ENCODE data around the gene CENPE. TPM values are rescaled to one million over a fixed set of nuclear protein-coding genes. Genes with fewer than 3 reads are reported as not detected.

Gene CENPE
- total and polyA plus RNA-seq, 2 of the 8 experiments (the other 6 are each of a cell fraction or from before 2014, with no cell fraction given): 2.1 to 49.0 TPM

GRCh38 chr4:103158760-103159159 lies 39.4 kb downstream of the CENPE start (continued):
- TF ChIP-seq ZNF274 (IDR thresholded peaks at IDR 0.05; ENCODE audit: borderline replicate concordance, extremely low read depth, low read length) (no peak), SIX5 (IDR thresholded peaks at IDR 0.05; ENCODE audit: low read depth, low read length) (no peak), TBP (IDR thresholded peaks at IDR 0.05; ENCODE audit: low read depth, low read length) (no peak), HDAC6 (IDR thresholded peaks at IDR 0.05; ENCODE audit: low read depth, low read length) (no peak), SP2 (IDR thresholded peaks at IDR 0.05; ENCODE audit: low read length) (no peak), SP4 (IDR thresholded peaks at IDR 0.05; ENCODE audit: low read length) (no peak)
- TF ChIP-seq, protein P1, sequence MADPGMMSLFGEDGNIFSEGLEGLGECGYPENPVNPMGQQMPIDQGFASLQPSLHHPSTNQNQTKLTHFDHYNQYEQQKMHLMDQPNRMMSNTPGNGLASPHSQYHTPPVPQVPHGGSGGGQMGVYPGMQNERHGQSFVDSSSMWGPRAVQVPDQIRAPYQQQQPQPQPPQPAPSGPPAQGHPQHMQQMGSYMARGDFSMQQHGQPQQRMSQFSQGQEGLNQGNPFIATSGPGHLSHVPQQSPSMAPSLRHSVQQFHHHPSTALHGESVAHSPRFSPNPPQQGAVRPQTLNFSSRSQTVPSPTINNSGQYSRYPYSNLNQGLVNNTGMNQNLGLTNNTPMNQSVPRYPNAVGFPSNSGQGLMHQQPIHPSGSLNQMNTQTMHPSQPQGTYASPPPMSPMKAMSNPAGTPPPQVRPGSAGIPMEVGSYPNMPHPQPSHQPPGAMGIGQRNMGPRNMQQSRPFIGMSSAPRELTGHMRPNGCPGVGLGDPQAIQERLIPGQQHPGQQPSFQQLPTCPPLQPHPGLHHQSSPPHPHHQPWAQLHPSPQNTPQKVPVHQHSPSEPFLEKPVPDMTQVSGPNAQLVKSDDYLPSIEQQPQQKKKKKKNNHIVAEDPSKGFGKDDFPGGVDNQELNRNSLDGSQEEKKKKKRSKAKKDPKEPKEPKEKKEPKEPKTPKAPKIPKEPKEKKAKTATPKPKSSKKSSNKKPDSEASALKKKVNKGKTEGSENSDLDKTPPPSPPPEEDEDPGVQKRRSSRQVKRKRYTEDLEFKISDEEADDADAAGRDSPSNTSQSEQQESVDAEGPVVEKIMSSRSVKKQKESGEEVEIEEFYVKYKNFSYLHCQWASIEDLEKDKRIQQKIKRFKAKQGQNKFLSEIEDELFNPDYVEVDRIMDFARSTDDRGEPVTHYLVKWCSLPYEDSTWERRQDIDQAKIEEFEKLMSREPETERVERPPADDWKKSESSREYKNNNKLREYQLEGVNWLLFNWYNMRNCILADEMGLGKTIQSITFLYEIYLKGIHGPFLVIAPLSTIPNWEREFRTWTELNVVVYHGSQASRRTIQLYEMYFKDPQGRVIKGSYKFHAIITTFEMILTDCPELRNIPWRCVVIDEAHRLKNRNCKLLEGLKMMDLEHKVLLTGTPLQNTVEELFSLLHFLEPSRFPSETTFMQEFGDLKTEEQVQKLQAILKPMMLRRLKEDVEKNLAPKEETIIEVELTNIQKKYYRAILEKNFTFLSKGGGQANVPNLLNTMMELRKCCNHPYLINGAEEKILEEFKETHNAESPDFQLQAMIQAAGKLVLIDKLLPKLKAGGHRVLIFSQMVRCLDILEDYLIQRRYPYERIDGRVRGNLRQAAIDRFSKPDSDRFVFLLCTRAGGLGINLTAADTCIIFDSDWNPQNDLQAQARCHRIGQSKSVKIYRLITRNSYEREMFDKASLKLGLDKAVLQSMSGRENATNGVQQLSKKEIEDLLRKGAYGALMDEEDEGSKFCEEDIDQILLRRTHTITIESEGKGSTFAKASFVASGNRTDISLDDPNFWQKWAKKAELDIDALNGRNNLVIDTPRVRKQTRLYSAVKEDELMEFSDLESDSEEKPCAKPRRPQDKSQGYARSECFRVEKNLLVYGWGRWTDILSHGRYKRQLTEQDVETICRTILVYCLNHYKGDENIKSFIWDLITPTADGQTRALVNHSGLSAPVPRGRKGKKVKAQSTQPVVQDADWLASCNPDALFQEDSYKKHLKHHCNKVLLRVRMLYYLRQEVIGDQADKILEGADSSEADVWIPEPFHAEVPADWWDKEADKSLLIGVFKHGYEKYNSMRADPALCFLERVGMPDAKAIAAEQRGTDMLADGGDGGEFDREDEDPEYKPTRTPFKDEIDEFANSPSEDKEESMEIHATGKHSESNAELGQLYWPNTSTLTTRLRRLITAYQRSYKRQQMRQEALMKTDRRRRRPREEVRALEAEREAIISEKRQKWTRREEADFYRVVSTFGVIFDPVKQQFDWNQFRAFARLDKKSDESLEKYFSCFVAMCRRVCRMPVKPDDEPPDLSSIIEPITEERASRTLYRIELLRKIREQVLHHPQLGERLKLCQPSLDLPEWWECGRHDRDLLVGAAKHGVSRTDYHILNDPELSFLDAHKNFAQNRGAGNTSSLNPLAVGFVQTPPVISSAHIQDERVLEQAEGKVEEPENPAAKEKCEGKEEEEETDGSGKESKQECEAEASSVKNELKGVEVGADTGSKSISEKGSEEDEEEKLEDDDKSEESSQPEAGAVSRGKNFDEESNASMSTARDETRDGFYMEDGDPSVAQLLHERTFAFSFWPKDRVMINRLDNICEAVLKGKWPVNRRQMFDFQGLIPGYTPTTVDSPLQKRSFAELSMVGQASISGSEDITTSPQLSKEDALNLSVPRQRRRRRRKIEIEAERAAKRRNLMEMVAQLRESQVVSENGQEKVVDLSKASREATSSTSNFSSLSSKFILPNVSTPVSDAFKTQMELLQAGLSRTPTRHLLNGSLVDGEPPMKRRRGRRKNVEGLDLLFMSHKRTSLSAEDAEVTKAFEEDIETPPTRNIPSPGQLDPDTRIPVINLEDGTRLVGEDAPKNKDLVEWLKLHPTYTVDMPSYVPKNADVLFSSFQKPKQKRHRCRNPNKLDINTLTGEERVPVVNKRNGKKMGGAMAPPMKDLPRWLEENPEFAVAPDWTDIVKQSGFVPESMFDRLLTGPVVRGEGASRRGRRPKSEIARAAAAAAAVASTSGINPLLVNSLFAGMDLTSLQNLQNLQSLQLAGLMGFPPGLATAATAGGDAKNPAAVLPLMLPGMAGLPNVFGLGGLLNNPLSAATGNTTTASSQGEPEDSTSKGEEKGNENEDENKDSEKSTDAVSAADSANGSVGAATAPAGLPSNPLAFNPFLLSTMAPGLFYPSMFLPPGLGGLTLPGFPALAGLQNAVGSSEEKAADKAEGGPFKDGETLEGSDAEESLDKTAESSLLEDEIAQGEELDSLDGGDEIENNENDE (IDR thresholded peaks at IDR 0.05; ENCODE audit: insufficient replicate concordance, low read length): no peak

Measured in H1 (cell line).